ENCODE data around the gene NPS. TPM values are rescaled to one million over a fixed set of nuclear protein-coding genes. Genes with fewer than 3 reads are reported as not detected.

The NPS gene
- polyA plus RNA-seq, 3 donors: not detected

DNA sequence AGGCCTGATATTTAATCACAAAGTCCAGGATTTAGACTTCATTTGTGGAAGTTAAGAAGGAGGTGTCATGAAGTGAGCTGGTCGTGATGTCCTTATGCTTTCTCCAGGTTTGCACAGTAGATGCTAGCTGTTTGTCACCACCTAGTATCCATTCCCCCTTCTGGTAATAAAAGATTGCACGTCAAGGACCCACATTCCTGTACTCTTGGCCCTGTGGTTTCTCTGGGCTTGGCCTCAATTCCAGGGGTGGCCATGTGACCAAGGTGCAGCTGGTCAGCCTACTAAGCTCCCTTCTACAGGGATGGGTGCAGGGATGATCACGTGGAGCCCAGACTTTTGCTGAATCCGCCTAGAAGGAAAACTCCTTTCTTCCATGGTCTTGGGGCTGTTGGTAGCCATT is 16.5 kb downstream of the NPS start:
- Mint-ChIP-seq H3K4me3 (no peak overlapping the region), H3K27ac (peak overlapping the region in 1 of 7 donors; percentile 61), H3K9me3 (no peaks in the 10 kb centered on the region), H3K27me3 (ENCODE audit: low read depth in 3 of 3) (peaks cover 4 to 8% (median 5%) of the 10 kb centered on the region in 3 donors), H3K4me1 (no peaks in the 10 kb centered on the region), H3K36me3 (no peaks in the 10 kb centered on the region)
- no peak for TF ChIP-seq CTCF (IDR thresholded peaks at IDR 0.05)
- H4K20me1 ChIP-seq (ENCODE audit: insufficient read depth, low read length): no peaks in the 10 kb centered on the region
- 93% methylated on average over 2 of the region's 4 CpGs for WGBS (ENCODE audit: insufficient coverage)
- H3K4me2 ChIP-seq (replicated peaks; ENCODE audit: extremely low read depth, low read length, poor library complexity, severe bottlenecking): no peak overlapping the region
- no peak for DNase-seq
- H3K27me3 ChIP-seq (ENCODE audit: control insufficient read depth in 2 of 2, insufficient read depth in 2 of 2, low read length in 2 of 2): peaks cover 0 to 1% of the 10 kb centered on the region in 2 donors
- H3K4me1 ChIP-seq (ENCODE audit: control insufficient read depth in 1 of 2, insufficient read depth in 2 of 2, low read length in 2 of 2): no peaks in the 10 kb centered on the region
- no peak overlapping the region for H3K4me3 ChIP-seq (replicated peaks in 1 of 3; ENCODE audit: low read depth in 2 of 3, low read length in 3 of 3)
- no peak overlapping the region for H3K9ac ChIP-seq (ENCODE audit: insufficient read depth, low read length, poor library complexity, severe bottlenecking)
- H3K27ac ChIP-seq (ENCODE audit: low read depth in 1 of 2, low read length in 2 of 2): no peak overlapping the region
- no peaks in the 10 kb centered on the region for H3K79me2 ChIP-seq (ENCODE audit: insufficient read depth, low read length)
- H2AFZ ChIP-seq (ENCODE audit: insufficient read depth, low read depth, low read length, poor library complexity, severe bottlenecking): no peak overlapping the region
- no peaks in the 10 kb centered on the region for H3K9me3 ChIP-seq (replicated peaks in 1 of 2; ENCODE audit: control insufficient read depth in 1 of 2, insufficient read depth in 1 of 2, low read length in 2 of 2)
- no peaks in the 10 kb centered on the region for H3K36me3 ChIP-seq (replicated peaks in 1 of 2; ENCODE audit: control insufficient read depth in 1 of 2, insufficient read depth in 2 of 2, low read length in 2 of 2)
- intact Hi-C loops (cut with micrococcal nuclease): loop anchor here (10.0 kb wide), 1 partner anchor 289 kb away; no protein-coding TSS in a partner anchor

DNA sequence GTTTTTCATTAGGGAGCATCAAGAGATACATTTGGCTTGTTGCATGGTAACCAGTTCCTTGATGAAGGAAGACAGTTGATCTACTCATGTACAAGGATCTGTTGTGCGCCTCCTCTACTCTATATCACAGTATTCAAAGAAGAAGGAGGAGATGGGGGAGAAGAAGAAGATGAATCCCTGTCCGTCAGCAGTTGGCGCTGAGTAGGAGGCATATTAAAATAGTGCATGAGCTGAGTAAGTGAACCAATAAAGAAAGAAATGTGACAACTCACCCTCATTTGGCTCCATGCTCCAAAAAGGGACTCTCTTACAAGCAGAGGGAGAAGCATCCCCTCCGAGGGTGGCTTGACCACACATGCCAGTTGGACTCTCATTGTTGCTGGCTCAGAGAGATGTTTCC is 20.1 kb downstream of the NPS start:
- H3K4me1 Mint-ChIP-seq: no peaks in the 10 kb centered on the region
- H3K27me3 Mint-ChIP-seq (ENCODE audit: low read depth in 3 of 3): peaks cover 4 to 9% (median 5%) of the 10 kb centered on the region in 3 donors
- TF ChIP-seq CTCF (IDR thresholded peaks at IDR 0.05): no peak
- Histone ChIP-seq H3K36me3 (replicated peaks in 1 of 2; ENCODE audit: control insufficient read depth in 1 of 2, insufficient read depth in 2 of 2, low read length in 2 of 2) (no peaks in the 10 kb centered on the region), H3K9me3 (replicated peaks in 1 of 2; ENCODE audit: control insufficient read depth in 1 of 2, insufficient read depth in 1 of 2, low read length in 2 of 2) (no peaks in the 10 kb centered on the region), H3K4me1 (ENCODE audit: control insufficient read depth in 1 of 2, insufficient read depth in 2 of 2, low read length in 2 of 2) (no peaks in the 10 kb centered on the region), H3K27me3 (ENCODE audit: control insufficient read depth in 2 of 2, insufficient read depth in 2 of 2, low read length in 2 of 2) (peaks cover 0 to 2% of the 10 kb centered on the region in 2 donors), H2AFZ (ENCODE audit: insufficient read depth, low read depth, low read length, poor library complexity, severe bottlenecking) (no peak overlapping the region), H4K20me1 (ENCODE audit: insufficient read depth, low read length) (no peaks in the 10 kb centered on the region), H3K9ac (ENCODE audit: insufficient read depth, low read length, poor library complexity, severe bottlenecking) (no peak overlapping the region), H3K27ac (ENCODE audit: low read depth in 1 of 2, low read length in 2 of 2) (no peak overlapping the region), H3K4me3 (replicated peaks in 1 of 3; ENCODE audit: low read depth in 2 of 3, low read length in 3 of 3) (no peak overlapping the region), H3K79me2 (ENCODE audit: insufficient read depth, low read length) (no peaks in the 10 kb centered on the region), H3K4me2 (replicated peaks; ENCODE audit: extremely low read depth, low read length, poor library complexity, severe bottlenecking) (no peak overlapping the region)
- peaks cover 0 to 6% (median 1%) of the 10 kb centered on the region in 7 donors for H3K9me3 Mint-ChIP-seq
- H3K36me3 Mint-ChIP-seq: no peaks in the 10 kb centered on the region
- intact Hi-C loops (cut with micrococcal nuclease): loop anchor here (10.0 kb wide), 1 partner anchor 286 kb away; no protein-coding TSS in a partner anchor
- no peak for DNase-seq
- no peak overlapping the region for H3K4me3 Mint-ChIP-seq
- no peak overlapping the region for H3K27ac Mint-ChIP-seq
- 83% methylated on average over 1 of the region's 4 CpGs for WGBS (ENCODE audit: insufficient coverage)

All from CD14-positive monocyte (primary cell).